Stimulated activated CD8-positive, alpha-beta memory T cell treated with anti-CD3 and anti-CD28 coated beads, Interleukin-4, amount 100 ng/mL, for 4 hours (primary cell): ENCODE results near the gene OR7D2.
"Not testable (repeated sequence)": the region's sequence is repeated elsewhere in the genome, so short reads cannot be mapped to it uniquely, and the experiment has no call there.

Experiments used
- DNase-seq, 2 donors: peaks; one replicate each; pipeline ENCODE4 v3.0.0-alpha.2; 2020; ENCODE audit warnings: low read depth in 2 of 2, low spot score in 1 of 2

The OR7D2 gene

GRCh38 chr19:9178901-9179300, at the start of gene OR7D2:
Gene OR7D2 (plus strand): TSS chr19:9178979. CDS start chr19:9185782, 6,803 bp downstream.
- no peak for DNase-seq

- no peak for DNase-seq
Measured at GRCh38 chr19:9130965-9131364, 47.8 kb upstream of the OR7D2 start.

- no peak for DNase-seq
Measured at GRCh38 chr19:9132422-9132821, 46.4 kb upstream of the OR7D2 start.

- DNase-seq = no peak
Measured at GRCh38 chr19:9139609-9140158, 39.1 kb upstream of the OR7D2 start.

GRCh38 chr19:9140159-9140874, 38.5 kb upstream of the OR7D2 start, which contains the start of gene ZNF317:
Gene ZNF317 (plus strand): TSS chr19:9140397. CDS start chr19:9156017, 15,620 bp downstream.
- peak; percentile 77 to 83 for DNase-seq

- no peak for DNase-seq
Measured at GRCh38 chr19:9144920-9145319, 33.9 kb upstream of the OR7D2 start.

GRCh38 chr19:9146882-9147281, 31.9 kb upstream of the OR7D2 start:
- DNase-seq = no peak

- DNase-seq = no peak
Measured at GRCh38 chr19:9148697-9149096, 30.1 kb upstream of the OR7D2 start.

GRCh38 chr19:9149997-9150396, 28.8 kb upstream of the OR7D2 start:
- DNase-seq = no peak

- no peak for DNase-seq
Measured at GRCh38 chr19:9150650-9151049, 28.1 kb upstream of the OR7D2 start.

GRCh38 chr19:9151367-9151766, 27.4 kb upstream of the OR7D2 start:
- DNase-seq = no peak

- DNase-seq = no peak
Measured at GRCh38 chr19:9155591-9155990, 23.2 kb upstream of the OR7D2 start.

GRCh38 chr19:9156304-9156703, 22.5 kb upstream of the OR7D2 start:
- DNase-seq = no peak

GRCh38 chr19:9159891-9160290, 18.9 kb upstream of the OR7D2 start:
- no peak for DNase-seq

- DNase-seq = no peak
Measured at GRCh38 chr19:9161427-9161826, 17.4 kb upstream of the OR7D2 start.

- no peak for DNase-seq
Measured at GRCh38 chr19:9165261-9165660, 13.5 kb upstream of the OR7D2 start.

- no peak for DNase-seq
Measured at GRCh38 chr19:9166846-9167245, 11.9 kb upstream of the OR7D2 start.

- DNase-seq = no peak
Measured at GRCh38 chr19:9171393-9171991, 7.3 kb upstream of the OR7D2 start.

- no peak for DNase-seq
Measured at GRCh38 chr19:9175326-9175725, 3.5 kb upstream of the OR7D2 start.

GRCh38 chr19:9183000-9183399, 4.2 kb downstream of the OR7D2 start:
- no peak for DNase-seq

GRCh38 chr19:9187191-9187590, 8.4 kb downstream of the OR7D2 start:
- no peak for DNase-seq

GRCh38 chr19:9189535-9189934, 10.8 kb downstream of the OR7D2 start:
- DNase-seq = no peak

- not testable (repeated sequence) for DNase-seq
Measured at GRCh38 chr19:9198044-9198443, 19.3 kb downstream of the OR7D2 start.
